GM08714 (cell line): ENCODE data around the gene CCDC12.

ENCODE experiments used
- H3K4me3 ChIP-seq: fragments of 200-500 bp; sonication (Bioruptor generic); 2 replicates; pipeline ENCODE4 v1.5.1; 2014; ENCODE audit warnings: mild to moderate bottlenecking, low read length, inconsistent platforms
- ZNF274 ChIP-seq: IDR thresholded peaks from 2 replicates; pipeline ENCODE4 v1.6.1; 2012; ENCODE audit warnings: mild to moderate bottlenecking, low read depth, low read length

Gene CCDC12

DNA sequence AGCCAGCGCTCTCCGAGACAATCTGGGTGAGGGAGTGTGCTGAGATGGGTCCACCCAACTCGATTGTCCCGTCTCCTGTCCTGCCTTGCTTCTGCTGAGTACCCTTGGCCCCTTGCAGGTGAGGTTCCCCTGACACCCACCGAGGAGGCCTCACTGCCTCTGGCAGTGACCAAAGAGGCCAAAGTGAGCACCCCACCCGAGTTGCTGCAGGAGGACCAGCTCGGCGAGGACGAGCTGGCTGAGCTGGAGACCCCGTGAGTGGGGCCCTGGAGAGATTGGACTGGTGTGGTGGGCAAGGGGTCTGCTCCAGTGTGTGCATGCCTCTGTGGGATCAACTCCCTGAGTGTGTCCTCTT, 26.5 kb upstream of the CCDC12 start:
- no peak overlapping the region for H3K4me3 ChIP-seq
- TF ChIP-seq ZNF274, result no peak

- no peak overlapping the region for H3K4me3 ChIP-seq
- no peak for TF ChIP-seq ZNF274
These were observed 25.9 kb upstream of the CCDC12 start for GRCh38 chr3:47002171-47003055.

- H3K4me3 ChIP-seq, result no peak overlapping the region
- no peak for TF ChIP-seq ZNF274
These were observed 25.2 kb upstream of the CCDC12 start for GRCh38 chr3:47001731-47002170.

- no peak for TF ChIP-seq ZNF274
- no peak overlapping the region for H3K4me3 ChIP-seq
These were observed 24.6 kb upstream of the CCDC12 start for GRCh38 chr3:47000922-47001730.

GRCh38 chr3:47000198-47000815, 23.8 kb upstream of the CCDC12 start:
- H3K4me3 ChIP-seq, result no peak overlapping the region
- no peak for TF ChIP-seq ZNF274

DNA sequence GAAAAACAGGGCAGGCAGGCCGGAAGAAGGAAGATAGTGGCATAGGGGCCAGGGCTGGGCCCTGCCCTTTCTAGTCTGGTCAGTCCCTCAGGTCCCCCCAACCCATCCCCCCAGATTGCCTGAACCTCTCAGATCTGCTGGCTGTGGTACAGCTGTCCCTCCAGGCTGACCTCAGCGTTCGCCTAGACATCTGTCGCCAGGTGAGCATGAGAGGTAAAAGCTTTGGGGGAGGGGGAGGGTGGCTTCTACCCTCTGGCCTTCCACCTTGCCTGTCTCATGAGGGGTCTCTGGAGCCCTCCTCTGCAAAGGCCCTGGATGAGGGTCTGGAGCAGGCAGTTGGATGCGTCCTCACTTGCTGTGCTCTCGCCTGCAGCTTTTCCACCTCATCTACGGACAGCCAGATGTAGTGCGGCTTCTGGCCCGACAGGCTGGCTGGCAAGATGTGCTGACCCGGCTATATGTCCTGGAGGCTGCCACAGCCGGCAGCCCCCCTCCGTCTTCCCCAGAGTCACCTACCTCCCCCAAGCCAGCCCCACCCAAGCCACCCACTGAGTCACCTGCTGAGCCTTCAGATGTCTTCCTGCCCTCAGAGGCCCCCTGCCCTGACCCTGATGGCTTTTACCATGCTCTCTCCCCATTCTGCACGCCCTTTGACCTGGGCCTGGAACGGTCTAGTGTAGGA, 23.1 kb upstream of the CCDC12 start:
- no peak overlapping the region for H3K4me3 ChIP-seq
- no peak for TF ChIP-seq ZNF274

GRCh38 chr3:46998852-46999515, 22.4 kb upstream of the CCDC12 start:
- H3K4me3 ChIP-seq, result no peak overlapping the region
- no peak for TF ChIP-seq ZNF274

DNA sequence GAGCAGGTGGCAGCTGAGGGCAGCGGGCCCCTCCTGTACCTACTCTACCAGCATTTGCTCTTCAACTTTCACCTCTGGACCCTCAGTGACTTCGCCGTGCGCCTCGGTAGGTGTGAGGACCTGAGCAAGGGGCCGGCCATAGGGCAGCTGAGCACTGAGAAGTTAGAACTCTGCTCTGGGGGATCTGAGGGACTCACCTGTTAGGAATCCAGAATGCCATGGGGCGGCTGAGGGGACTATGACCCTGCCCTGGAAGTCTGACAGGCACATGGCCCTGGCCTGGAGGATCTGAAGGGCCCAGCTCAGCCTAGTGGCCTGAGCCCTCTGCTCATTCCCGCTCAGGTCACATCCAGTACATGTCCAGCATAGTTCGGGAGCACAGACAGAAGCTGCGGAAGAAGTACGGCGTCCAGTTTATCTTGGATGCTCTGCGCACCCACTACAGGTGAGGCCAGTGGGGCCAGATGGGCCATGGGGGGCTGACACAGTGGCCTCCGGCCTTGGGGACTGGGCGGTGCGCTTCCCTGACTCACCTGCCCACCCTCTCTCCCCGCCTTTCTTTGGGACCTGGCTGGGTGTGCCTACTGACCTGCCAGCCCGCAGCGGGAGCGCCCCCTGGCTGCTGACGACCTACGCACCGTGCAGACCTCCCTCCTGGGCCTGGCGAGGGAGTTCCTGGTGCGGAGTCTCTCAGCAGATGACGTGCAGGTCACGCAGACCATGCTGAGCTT, 21.7 kb upstream of the CCDC12 start:
- no peak for TF ChIP-seq ZNF274
- no peak overlapping the region for H3K4me3 ChIP-seq

GRCh38 chr3:46997453-46998091, 21.0 kb upstream of the CCDC12 start:
- no peak for TF ChIP-seq ZNF274
- H3K4me3 ChIP-seq, result no peak overlapping the region

DNA sequence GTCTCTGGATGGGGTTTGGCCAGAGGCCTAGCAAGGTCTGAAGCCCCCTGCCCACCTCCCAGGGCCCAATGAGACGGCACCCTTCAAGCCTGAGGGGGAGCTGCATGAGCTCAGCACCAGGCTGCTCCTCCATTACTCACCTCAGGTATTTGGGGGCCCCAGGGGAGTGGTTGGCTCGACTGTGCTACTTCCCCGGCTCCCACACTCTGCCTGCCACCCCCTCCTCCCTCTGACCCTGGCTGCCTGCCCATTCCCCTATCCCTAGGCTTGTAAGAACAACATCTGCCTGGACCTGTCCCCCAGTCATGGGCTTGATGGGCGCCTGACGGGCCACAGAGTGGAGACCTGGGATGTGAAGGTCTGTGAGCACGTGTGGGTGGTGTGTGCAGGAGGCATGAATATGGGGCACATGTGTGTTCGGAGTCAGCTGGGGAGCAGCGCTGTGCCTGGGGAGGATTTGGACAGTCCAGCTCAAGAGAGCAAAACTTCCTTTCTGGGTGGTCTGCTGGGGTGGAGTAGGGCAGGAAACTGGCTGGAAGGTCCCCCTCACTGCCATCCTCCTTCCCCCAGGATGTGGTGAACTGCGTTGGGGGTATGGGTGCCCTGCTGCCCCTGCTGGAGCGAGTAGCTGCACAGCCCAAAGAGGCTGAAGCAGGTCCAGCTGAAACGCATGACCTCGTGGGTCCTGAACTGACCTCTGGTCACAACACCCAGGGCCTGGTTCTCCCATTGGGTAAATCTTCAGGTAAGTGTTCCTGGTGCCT, 20.3 kb upstream of the CCDC12 start:
- TF ChIP-seq ZNF274, result no peak
- no peak overlapping the region for H3K4me3 ChIP-seq

DNA sequence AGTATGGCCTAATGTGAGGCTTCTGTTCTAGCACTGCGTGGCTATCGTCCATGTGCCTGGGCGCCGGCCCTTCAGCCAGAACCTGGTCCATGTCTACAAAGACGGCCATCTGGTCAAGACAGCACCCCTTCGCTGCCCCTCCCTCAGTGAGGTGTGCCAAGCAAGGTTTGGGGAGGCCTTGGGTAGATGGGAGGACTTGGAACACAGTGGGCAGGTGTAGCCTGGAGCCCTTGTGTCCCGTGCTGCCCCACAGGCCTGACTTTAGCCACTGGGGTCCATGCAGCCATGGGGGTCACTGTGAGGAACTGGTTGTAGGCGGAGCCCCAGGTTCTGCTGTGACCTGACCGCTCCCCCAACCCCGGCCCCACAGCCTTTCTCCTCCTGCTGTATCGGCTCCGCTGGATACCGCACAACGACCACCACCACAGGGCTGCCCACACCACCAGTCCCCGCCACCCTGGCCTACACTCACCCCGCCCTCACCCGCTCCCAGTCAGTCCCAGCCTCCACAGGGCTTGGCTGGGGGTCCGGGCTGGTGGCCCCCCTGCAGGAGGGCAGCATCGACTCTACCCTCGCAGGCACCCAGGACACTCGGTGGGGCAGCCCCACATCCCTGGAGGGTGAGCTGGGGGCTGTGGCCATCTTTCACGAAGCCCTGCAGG, 19.5 kb upstream of the CCDC12 start:
- no peak for TF ChIP-seq ZNF274
- no peak overlapping the region for H3K4me3 ChIP-seq
